ENCODE measurements around the gene CDH13. TPM values are rescaled to one million over a fixed set of nuclear protein-coding genes. Genes with fewer than 3 reads are reported as not detected.

CDH13 gene
- total and polyA plus RNA-seq, 2 experiments from 2014 or later = 1.6 to 4.4 TPM

- no peaks in the 10 kb centered on the region for H3F3A ChIP-seq (replicated peaks; ENCODE audit: low read depth)
- no peaks in the 10 kb centered on the region for H3K4me1 ChIP-seq (ENCODE audit: insufficient read depth)
- no peaks in the 10 kb centered on the region for H3K36me3 ChIP-seq (ENCODE audit: insufficient read depth)
- no peaks in the 10 kb centered on the region for H3K36me3 Mint-ChIP-seq (ENCODE audit: low read depth)
- H3K27me3 ChIP-seq (ENCODE audit: insufficient read depth) = no peaks in the 10 kb centered on the region
- no peak overlapping the region for H3K4me2 ChIP-seq
- H3K27ac ChIP-seq (ENCODE audit: low read depth) = no peak overlapping the region
- no peak for DNase-seq (ENCODE audit: low spot score)
- no peak for ATAC-seq
- H3K27me3 Mint-ChIP-seq (ENCODE audit: insufficient read depth, low read depth, poor library complexity) = peaks cover 3% of the 10 kb centered on the region
- H3K9me3 Mint-ChIP-seq = no peaks in the 10 kb centered on the region
- H3K79me2 ChIP-seq (replicated peaks; ENCODE audit: insufficient read depth) = no peaks in the 10 kb centered on the region
- no peak overlapping the region for H3K4me3 Mint-ChIP-seq
- no peak overlapping the region for H2AFZ ChIP-seq
- no peaks in the 10 kb centered on the region for H4K20me1 ChIP-seq (replicated peaks; ENCODE audit: insufficient read depth)
- no peak overlapping the region for H3K4me3 ChIP-seq
- no peaks in the 10 kb centered on the region for H3K4me1 Mint-ChIP-seq
- H3K9me2 ChIP-seq (ENCODE audit: insufficient read depth) = no peaks in the 10 kb centered on the region
- H3K27ac Mint-ChIP-seq = no peak overlapping the region
- TF ChIP-seq CTCF (conservative IDR thresholded peaks at IDR 0.05; ENCODE audit: low read depth in 2 of 2) (no peak), ZNF114 (CRISPR knock-in tag; IDR thresholded peaks at IDR 0.05) (no peak), NANOG (IDR thresholded peaks at IDR 0.05; ENCODE audit: borderline replicate concordance) (no peak), EZH2phosphoT487 (IDR thresholded peaks at IDR 0.05; ENCODE audit: unreplicated experiment) (no peak), STAT1 (IDR thresholded peaks at IDR 0.05; ENCODE audit: unreplicated experiment) (no peak), REST (IDR thresholded peaks at IDR 0.05; ENCODE audit: unreplicated experiment) (no peak), POLR2AphosphoS5 (IDR thresholded peaks at IDR 0.05; ENCODE audit: low read depth) (no peak), EZH2 (IDR thresholded peaks at IDR 0.05; ENCODE audit: low read depth, unreplicated experiment) (no peak), CREB1 (CRISPR knock-in tag; IDR thresholded peaks at IDR 0.05; ENCODE audit: low read depth) (no peak), ETS1 (IDR thresholded peaks at IDR 0.05) (no peak), JUNB (IDR thresholded peaks at IDR 0.05; ENCODE audit: unreplicated experiment) (no peak), ZNF331 (CRISPR knock-in tag; IDR thresholded peaks at IDR 0.05; ENCODE audit: low read depth) (no peak), ZNF462 (CRISPR knock-in tag; IDR thresholded peaks at IDR 0.05) (no peak)
Measured at GRCh38 chr16:83269048-83269447, 642.3 kb downstream of the CDH13 start.

Measured in GM23338 (cell line).